NCI-H1436 (cell line): ENCODE measurements around the gene ECHS1.
A peak's percentile ranks its signal among the peaks of the same experiment; 100 is the strongest.
"Not testable (repeated sequence)": the region's sequence is repeated elsewhere in the genome, so short reads cannot be mapped to it uniquely, and the experiment has no call there.

Experiments used
- DNase-seq: peaks from one replicate; lab custom pipeline; 2025; lab: John Stamatoyannopoulos, UW

Gene ECHS1

GRCh38 chr10:133373174-133374090 is at the start of gene ECHS1:
ECHS1 (minus strand) TSS chr10:133373354; CDS start chr10:133373333, 21 bp downstream.
- DNase-seq = peak; percentile 96

GRCh38 chr10:133422223-133422806 is 49.2 kb upstream of the ECHS1 start:
- no peak for DNase-seq

GRCh38 chr10:133421336-133422222 is 48.4 kb upstream of the ECHS1 start:
- no peak for DNase-seq

GRCh38 chr10:133420579-133420978 is 47.4 kb upstream of the ECHS1 start:
- DNase-seq = no peak

DNA sequence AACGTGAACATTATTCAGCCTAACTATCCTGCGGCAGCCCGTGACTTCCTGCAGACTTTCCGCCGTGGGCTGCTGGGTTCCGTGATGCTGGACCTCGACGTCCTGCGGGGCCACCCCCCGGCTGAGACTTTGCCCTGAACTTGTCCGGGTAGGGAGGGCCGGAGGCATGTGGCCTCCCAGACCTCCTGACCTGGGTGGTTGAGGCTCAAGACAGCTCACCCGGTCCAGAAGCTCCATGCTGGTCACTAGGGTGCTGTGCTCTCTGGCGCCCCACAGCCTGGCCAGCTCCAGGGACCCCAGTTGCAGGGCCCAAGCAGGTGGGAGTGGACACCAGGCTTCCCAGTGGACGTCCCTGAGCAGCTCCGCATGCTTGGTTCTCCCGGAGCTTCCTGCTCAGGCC is 46.9 kb upstream of the ECHS1 start:
- no peak for DNase-seq

DNA sequence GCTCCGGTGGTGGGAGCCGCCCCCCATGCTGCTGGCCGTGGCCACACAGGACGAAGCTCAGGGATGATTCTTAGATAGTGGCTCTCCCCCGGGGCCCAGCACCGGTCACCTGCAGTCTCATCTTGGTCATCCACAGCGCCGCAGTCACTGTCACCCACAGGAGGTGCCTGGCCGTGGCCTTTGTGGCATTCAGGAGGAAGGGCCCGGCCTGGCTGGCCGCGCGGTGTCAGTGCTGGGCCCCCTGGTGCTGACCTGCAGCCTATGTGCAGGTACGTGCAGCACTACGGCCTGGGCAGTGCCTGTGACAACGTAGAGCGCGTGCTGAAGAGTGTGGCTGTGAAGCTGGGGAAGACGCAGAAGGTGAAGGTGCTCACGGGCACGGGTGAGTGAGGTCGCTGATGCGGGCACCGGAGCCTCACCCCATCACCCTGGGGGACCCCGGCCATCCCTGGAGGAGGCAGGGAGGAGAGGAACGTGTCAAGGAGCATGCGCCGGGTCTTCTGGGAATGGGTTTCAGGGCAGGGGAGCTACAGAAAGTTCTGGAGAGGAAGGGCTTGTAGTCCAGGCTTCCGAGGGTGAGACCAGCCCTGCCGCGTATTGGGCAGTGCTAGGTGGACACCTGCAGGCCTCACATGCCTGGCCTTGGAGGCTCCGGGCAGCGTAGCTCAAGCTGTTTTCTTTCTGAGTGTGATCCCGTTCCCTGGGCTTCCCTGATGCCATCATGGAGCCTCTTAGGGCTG is 46.2 kb upstream of the ECHS1 start:
- no peak for DNase-seq

GRCh38 chr10:133418289-133418993 is 45.3 kb upstream of the ECHS1 start:
- no peak for DNase-seq

DNA sequence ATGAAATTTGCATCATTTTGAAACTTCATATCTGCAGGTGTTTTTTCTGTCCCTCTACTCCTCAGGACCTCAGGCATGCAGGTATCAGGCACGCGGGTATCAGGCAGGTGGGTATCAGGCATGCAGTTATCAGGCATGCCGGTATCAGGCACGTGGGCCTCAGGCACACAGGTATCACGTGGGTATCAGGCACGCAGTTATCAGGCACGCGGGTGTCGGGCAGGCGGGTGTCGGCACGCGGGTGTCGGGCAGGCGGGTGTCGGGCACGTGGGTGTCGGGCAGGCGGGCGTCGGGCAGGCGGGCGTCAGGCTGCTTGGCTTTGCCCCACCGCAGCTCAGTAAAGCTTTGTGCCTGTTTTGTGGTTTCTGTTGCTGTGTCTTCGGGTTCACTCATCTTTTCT is 42.6 kb upstream of the ECHS1 start:
- no peak for DNase-seq

- not testable (repeated sequence) for DNase-seq
These were observed 41.2 kb upstream of the ECHS1 start for GRCh38 chr10:133414401-133414800.

GRCh38 chr10:133412381-133412711 is 39.2 kb upstream of the ECHS1 start:
- DNase-seq = no peak

- DNase-seq = no peak
These were observed 38.6 kb upstream of the ECHS1 start for GRCh38 chr10:133411523-133412380.

DNA sequence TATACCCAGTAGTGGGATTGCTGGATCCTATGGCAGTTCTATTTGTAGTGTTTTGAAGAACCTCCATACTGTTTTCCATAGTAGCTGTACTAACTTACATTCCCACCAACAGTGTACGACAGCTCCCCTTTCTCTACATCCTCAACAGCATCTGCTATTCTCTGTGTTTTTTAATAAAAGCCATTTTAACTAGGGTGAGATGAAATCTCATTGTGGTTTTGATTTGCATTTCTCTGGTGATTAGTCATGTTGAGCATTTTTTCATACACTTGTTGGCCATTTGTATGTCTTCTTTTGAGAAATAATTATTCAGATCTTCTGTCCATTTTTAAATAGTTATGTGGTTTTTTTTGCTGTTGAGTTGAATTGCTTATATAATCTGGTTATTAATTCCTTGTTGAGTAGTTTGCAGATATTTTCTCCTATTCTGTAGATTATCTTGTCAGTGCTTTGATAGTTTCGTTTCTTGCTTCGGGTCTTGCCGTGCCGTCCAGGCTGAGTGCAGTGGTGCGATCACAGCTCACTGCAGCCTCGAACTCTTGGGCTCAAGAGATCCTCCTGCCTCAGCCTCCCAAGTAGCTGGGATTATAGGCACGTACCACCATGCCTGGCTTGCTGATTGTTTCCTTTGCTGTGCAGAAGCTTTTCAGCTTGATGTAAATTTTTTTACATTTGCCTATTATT is 32.8 kb upstream of the ECHS1 start:
- DNase-seq = no peak

DNA sequence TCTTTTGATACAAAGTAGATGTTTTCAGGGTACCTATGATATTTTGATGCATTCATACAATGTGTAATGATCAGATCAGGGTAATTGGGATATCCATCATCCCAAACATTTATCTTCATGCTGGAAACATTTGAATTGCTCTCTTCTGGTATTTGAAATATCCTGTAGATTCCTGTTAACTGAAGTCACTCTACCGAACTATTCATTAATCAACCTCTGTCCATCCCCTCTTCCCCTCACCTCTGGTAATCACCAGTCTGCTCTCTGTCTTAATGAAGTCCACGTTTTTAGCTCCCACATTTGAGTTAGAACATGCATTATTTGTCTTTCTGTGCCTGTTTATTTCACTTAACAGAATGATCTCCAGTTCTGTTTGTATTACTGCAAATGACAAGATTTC is 32.1 kb upstream of the ECHS1 start:
- no peak for DNase-seq

DNA sequence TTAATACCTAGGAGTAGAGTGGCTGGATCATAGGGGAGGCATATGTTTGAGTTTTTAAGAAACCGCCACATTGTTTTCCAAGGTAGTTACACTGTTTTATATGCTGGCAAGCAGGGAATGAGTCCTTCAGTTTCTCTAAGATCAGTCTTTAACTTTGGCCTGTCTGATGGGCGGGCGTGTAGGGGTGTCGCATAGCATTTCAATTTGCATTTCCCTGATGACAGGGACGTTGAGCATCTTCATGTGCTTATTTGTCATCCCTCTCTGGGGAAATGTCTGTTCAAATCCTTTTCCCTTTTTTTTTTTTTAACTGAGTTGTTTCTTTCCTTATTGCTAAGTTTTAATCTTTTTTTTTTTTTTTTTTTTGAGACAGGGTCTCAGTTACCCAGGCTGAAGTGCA is 30.6 kb upstream of the ECHS1 start:
- DNase-seq = no peak

DNA sequence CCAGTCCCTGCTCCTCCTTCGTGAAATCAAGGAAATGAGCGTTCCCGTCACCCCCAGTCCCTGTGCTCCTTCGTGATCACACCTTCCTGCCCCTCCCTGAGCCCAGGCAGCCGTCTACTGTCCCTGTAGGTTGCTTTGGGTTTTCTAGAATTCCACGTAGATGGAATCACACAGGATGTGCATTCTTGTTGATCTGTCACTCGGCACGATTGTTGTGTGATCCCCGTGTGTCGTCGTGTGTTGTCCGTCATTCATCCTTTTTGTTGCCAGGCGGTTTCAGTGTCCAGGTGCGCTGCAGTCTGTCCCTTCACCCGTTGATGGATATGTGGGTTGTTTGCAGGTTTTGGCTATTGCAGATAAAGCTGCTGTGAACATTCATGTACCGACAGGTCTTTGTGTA is 30.2 kb upstream of the ECHS1 start:
- DNase-seq = no peak

DNA sequence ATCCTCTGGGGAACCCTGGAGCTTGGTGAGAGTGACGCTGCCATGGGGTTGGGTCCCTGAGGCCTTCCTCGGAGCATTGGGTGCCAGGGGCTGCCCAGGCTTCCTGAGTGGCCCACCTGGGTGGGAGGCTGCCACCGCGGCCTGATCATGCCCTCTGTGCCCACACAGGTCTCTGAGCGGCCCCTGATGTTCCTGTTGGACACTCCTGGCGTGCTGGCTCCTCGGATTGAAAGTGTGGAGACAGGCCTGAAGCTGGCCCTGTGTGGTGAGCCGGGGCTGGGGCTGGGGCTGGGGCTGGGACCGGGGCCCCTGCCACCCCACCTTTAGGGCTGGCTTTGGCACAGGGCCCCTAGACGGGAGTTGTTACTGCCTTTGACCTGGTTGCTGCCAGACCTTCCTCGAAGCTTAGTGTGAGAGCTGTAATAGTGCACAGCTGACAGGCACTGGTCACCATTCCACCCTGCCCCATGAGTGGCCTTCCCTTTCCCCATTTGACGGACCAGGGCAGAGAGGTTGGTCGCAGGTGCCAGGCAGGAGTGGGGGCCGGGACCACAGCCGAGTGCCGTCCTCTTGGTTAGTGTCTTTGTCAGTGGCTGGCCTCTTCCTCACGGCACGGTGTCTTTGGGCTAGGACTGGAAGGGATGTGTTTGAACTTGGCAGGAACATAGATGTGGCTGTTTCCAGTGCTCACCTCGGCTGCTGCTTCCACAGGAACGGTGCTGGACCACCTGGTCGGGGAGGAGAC is 29.0 kb upstream of the ECHS1 start:
- no peak for DNase-seq

- DNase-seq = no peak
These were observed 28.3 kb upstream of the ECHS1 start for GRCh38 chr10:133401500-133401899.

DNA sequence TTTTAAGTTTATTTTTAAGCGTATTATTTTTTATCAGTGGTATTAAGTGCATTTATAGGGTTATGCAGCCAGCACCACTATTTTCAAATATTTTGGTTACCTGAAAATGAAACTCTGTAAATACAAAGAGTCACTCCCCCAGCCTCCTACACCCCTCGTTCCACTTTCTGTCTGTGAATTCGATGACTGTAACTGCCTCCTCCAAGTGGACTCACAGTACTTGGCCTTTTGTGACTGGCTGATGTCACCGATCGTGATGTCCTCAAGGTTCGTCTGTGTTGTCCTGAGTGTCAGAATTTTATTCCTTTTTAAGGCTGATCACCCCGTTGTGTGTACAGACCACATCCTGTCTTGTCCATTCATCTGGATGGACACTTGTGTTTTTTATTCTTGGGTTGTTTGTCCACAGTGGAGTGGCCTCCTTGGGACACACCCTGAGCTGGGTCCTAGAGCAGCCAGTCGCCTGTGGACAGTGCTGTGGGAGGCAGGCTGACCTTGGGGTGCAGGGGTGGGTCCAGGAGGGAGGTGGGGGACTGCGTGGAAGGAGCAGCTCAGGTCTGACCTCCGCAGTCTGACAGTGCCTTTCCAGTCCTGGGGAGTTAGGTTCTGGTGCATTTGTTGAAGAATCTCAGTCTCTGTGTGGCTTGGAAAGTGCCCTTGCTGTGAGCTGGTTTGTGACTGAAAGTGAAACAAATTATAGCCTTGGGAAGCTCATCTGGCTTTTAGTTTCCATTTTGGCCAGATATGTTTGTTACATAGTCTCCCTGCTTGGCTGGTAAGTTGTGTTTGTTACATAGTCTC is 27.7 kb upstream of the ECHS1 start:
- DNase-seq = no peak
